ENCODE measurements around the gene C15orf39. TPM values are rescaled to one million over a fixed set of nuclear protein-coding genes. Genes with fewer than 3 reads are reported as not detected.

C15orf39 gene
- total and polyA plus RNA-seq, 2 of the 13 experiments (the other 11 are each of a cell fraction or from before 2014, with no cell fraction given) = 6.2 to 13.5 TPM

- TF ChIP-seq ZBTB44 (CRISPR knock-in tag; IDR thresholded peaks at IDR 0.05) (no peak), MXI1 (IDR thresholded peaks at IDR 0.05; ENCODE audit: borderline replicate concordance, low read depth, low read length) (no peak)
These were observed 33.5 kb downstream of the C15orf39 start (continued) for GRCh38 chr15:75235051-75235673.

- ATAC-seq (no peak; the same call in 2 of the 3 replicates), DNase-seq (ENCODE audit: low spot score) (no peak), FAIRE-seq (no peak)
- Histone ChIP-seq H4K20me1 (ENCODE audit: insufficient read depth, low read length) (no peaks in the 10 kb centered on the region), H3K4me1 (ENCODE audit: insufficient read depth, low read length) (peaks cover 9% of the 10 kb centered on the region; the same call in 1 of the 2 replicates), H3K4me3 (replicated peaks in 1 of 3; ENCODE audit: insufficient read depth in 1 of 3, low read depth in 2 of 3, low read length in 3 of 3) (no peak overlapping the region), H3K36me3 (replicated peaks in 1 of 2; ENCODE audit: control insufficient read depth in 1 of 2, insufficient read depth in 2 of 2, low read length in 2 of 2) (no peaks in the 10 kb centered on the region), H3K27me3 (ENCODE audit: control insufficient read depth in 1 of 2, insufficient read depth in 2 of 2, low read length in 2 of 2) (peaks cover 7 to 50% of the 10 kb centered on the region in 2 experiments; a peak in 3 of 5 replicates), H3K79me2 (ENCODE audit: insufficient read depth, low read length) (no peaks in the 10 kb centered on the region), H3K4me2 (ENCODE audit: low read depth, low read length) (no peak overlapping the region), H3K9me3 (ENCODE audit: low read length) (no peaks in the 10 kb centered on the region), H3K27ac (ENCODE audit: extremely low read length, insufficient read depth, low read length) (no peak overlapping the region), H2AFZ (ENCODE audit: low read length) (no peak overlapping the region), H3K9ac (ENCODE audit: insufficient read depth, low read depth, low read length) (no peak overlapping the region)
- intact Hi-C loops (cut with micrococcal nuclease; ENCODE audit: unreplicated experiment) = no loop called here
- ChIA-PET POLR2A (no interaction called here), CTCF (ENCODE audit: low intra/inter-chr PET ratio, low total read pairs) (no interaction called here)
- TF ChIP-seq PAWR (CRISPR knock-in tag; IDR thresholded peaks at IDR 0.05; ENCODE audit: borderline replicate concordance) = no peak
- TF ChIP-seq IKZF4 (CRISPR knock-in tag; IDR thresholded peaks at IDR 0.05; ENCODE audit: borderline replicate concordance, low read depth, not compliant biosample characterization) = no peak
- TF ChIP-seq LCORL (IDR thresholded peaks at IDR 0.05) = no peak
- no peak for TF ChIP-seq LCORL (CRISPR knock-in tag; IDR thresholded peaks at IDR 0.05)
- no peak for TF ChIP-seq MXI1 (IDR thresholded peaks at IDR 0.05; ENCODE audit: borderline replicate concordance, low read depth, low read length)
- no peak for TF ChIP-seq ZBTB7A (CRISPR knock-in tag; IDR thresholded peaks at IDR 0.05)
- no peak for TF ChIP-seq ZNF264 (CRISPR knock-in tag; IDR thresholded peaks at IDR 0.05)
- TF ChIP-seq XRCC5 (optimal IDR thresholded peaks at IDR 0.05; ENCODE audit: low read length) = no peak
- TF ChIP-seq MAFF (IDR thresholded peaks at IDR 0.05; ENCODE audit: low read depth, low read length) = no peak
- no peak for TF ChIP-seq U2AF2 (IDR thresholded peaks at IDR 0.05; ENCODE audit: low read depth, low read length)
- no peak for TF ChIP-seq ZIK1 (CRISPR knock-in tag; IDR thresholded peaks at IDR 0.05; ENCODE audit: borderline replicate concordance, low read depth)
- TF ChIP-seq ZBTB34 (CRISPR knock-in tag; IDR thresholded peaks at IDR 0.05) = no peak
- no peak for TF ChIP-seq ZNF496 (CRISPR knock-in tag; IDR thresholded peaks at IDR 0.05; ENCODE audit: insufficient replicate concordance)
- TF ChIP-seq ZNF570 (CRISPR knock-in tag; IDR thresholded peaks at IDR 0.05; ENCODE audit: borderline replicate concordance) = no peak
- TF ChIP-seq ZNF224 (CRISPR knock-in tag; IDR thresholded peaks at IDR 0.05) = no peak
- in situ Hi-C loops (cut with HindIII; ENCODE audit: extremely low pct_ligation_motif_present, low pct_unique_long_range_greater_than_20kb) = loop anchor here (25.0 kb wide), 1 partner anchor 526 kb away; no protein-coding TSS in a partner anchor
- no TSS peak for BruUV-seq (replicated peaks)
- 49% methylated on average over 2 of the region's 11 CpGs for WGBS (ENCODE audit: low lambda C conversion rate)
These were observed 34.4 kb downstream of the C15orf39 start for GRCh38 chr15:75235760-75236729.

Data from HepG2 (cell line).